ENCODE measurements around the gene TMEM147.

The TMEM147 gene, protein sequence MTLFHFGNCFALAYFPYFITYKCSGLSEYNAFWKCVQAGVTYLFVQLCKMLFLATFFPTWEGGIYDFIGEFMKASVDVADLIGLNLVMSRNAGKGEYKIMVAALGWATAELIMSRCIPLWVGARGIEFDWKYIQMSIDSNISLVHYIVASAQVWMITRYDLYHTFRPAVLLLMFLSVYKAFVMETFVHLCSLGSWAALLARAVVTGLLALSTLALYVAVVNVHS

GRCh38 chr19:35545001-35545854 lies at the start of gene TMEM147:
TMEM147 (plus strand) TSS chr19:35545626; CDS start chr19:35545740, 114 bp downstream.
- Mint-ChIP-seq H3K27ac (peak within 1 kb of the TSS; percentile 86), H3K27me3 (no peaks in the 10 kb centered on the region), H3K4me3 (peak within 1 kb of the TSS; percentile 87), H3K36me3 (peaks cover 10% of the 10 kb centered on the region), H3K4me1 (peaks cover 36% of the 10 kb centered on the region), H3K9me3 (no peaks in the 10 kb centered on the region)
- peak; percentile 90 for DNase-seq
- CTCF ChIA-PET, result interaction anchor here (1.4 kb wide), 1 partner anchor 149 kb away, joined by 3 read pairs; no protein-coding TSS in a partner anchor

DNA sequence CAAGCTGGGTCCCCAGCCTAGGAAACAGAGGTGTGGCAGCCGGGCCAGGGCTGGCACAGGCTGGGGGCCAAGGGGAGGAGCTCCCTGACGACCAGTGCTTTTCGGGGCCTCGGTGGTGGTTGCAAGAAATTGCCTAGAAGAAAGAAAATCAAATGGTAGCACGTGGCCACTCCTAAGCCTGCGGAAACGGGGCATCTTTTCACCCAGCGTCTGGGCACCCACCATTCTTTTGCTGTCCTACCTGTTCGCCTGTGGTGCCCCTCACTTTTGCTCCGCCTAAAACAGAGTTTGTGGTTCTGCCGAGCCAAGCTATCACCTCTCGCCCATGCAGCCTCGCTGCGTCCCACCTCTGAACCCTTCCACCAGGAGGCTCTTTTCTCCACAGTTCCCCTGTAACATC lies 48.0 kb upstream of the TMEM147 start:
- CTCF ChIA-PET, result interaction anchor here (0.7 to 1.9 kb wide), 5 partner anchors 10 to 139 kb away, joined by 3 to 7 read pairs (median 3); partner anchors contain the start of gene FFAR3
- Mint-ChIP-seq H3K27me3 (peaks cover 45% of the 10 kb centered on the region), H3K36me3 (no peaks in the 10 kb centered on the region), H3K4me3 (no peak overlapping the region), H3K4me1 (peaks cover 8% of the 10 kb centered on the region), H3K9me3 (no peaks in the 10 kb centered on the region), H3K27ac (no peak overlapping the region)
- no peak for DNase-seq

DNA sequence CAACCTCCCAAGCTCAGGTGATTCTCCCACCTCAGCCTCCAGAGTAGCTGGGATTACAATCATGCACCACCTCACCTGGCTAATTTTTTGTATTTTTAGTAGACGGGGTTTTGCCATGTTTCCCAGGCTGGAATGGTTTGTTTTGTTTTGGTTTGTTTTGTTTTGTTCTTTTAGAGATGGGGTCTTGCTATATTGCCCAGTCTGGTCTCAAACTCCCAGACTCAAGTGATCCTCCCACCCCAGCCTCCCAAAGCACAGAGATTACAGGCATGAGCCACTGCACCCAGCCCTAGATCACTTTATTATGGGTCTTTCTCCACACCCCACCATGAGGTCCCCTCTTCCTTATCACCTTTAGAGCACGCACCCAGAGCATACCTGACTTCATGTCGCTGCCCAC lies 47.2 kb upstream of the TMEM147 start:
- CTCF ChIA-PET, result interaction anchor here (1.2 to 1.9 kb wide), 2 partner anchors 9 to 12 kb away, joined by 3 to 7 read pairs; no protein-coding TSS in a partner anchor
- no peak for DNase-seq
- no peaks in the 10 kb centered on the region for H3K9me3 Mint-ChIP-seq
- H3K4me1 Mint-ChIP-seq, result peaks cover 8% of the 10 kb centered on the region
- H3K36me3 Mint-ChIP-seq, result no peaks in the 10 kb centered on the region
- H3K27ac Mint-ChIP-seq, result no peak overlapping the region
- H3K27me3 Mint-ChIP-seq, result peaks cover 48% of the 10 kb centered on the region
- no peak overlapping the region for H3K4me3 Mint-ChIP-seq

DNA sequence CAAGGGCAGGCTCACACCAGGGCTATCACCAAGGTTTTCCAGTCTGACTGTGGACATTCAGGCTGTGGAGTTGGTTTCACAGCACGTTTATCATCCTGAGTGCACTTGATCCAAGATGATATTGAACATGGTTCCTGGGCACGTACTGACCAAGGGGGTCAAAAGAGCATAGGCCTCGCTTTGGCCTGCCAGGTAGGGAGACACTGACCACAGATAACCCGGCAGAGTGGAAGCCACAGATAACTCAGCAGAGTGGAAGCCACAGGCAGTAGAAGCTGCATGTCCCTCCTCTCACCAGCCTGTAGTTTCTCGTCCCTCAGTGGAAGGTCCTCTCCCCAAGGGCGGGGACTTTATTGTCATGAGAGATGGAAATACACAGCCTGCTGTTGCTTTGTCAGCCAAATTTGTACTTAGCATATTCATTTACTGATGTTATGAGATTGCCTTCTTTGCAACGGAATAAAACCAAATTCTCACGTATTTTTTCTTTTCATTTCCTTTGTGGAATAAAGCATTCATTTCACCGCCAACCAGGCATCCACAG lies 46.4 kb upstream of the TMEM147 start:
- CTCF ChIA-PET, result no interaction called here
- Mint-ChIP-seq H3K4me3 (no peak overlapping the region), H3K27me3 (peaks cover 45% of the 10 kb centered on the region), H3K36me3 (no peaks in the 10 kb centered on the region), H3K9me3 (no peaks in the 10 kb centered on the region), H3K4me1 (peaks cover 8% of the 10 kb centered on the region), H3K27ac (no peak overlapping the region)
- no peak for DNase-seq

DNA sequence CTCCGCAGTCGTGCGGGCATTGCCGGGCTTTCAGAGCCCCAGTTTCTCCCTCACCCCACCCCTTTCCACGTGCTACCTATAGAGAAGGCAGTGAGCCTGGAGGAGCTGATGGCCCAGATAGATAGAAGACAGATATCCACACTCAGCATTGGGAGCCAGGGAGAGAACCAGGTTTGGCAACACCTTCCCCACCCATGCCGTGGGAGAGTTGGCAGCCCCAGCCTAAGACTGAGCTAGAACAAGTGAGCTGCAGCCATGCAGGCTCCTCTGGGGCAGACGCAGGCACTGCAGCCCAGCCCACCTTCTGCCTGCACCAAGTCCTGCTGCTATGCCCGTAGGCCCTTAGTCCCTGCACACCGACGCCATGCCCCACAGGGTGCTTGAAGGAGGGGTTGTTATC lies 44.8 kb upstream of the TMEM147 start:
- no peak for DNase-seq
- H3K4me3 Mint-ChIP-seq, result no peak overlapping the region
- H3K27ac Mint-ChIP-seq, result no peak overlapping the region
- H3K36me3 Mint-ChIP-seq, result no peaks in the 10 kb centered on the region
- CTCF ChIA-PET, result no interaction called here
- peaks cover 46% of the 10 kb centered on the region for H3K27me3 Mint-ChIP-seq
- H3K9me3 Mint-ChIP-seq, result no peaks in the 10 kb centered on the region
- peaks cover under 1% of the 10 kb centered on the region for H3K4me1 Mint-ChIP-seq

DNA sequence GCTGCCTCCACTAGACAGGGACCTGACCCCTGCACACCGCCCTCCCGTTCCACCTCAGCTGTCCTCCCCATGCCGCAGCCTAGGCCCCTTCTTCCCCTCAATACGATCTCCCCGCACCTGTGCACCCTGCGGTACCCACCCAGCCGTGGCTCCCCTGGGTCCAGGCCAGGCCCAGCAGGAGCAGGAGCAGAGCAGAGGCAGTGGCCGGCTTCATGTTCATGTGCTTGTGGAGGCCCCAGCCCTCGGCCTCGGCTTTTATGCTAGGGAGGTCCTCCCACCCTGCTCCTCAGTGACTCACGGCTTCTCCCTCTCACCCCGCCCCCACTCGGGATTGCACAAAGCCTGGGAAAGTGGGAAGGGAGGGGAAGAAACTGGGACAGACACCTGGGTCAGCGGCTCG lies 43.7 kb upstream of the TMEM147 start:
- CTCF ChIA-PET, result no interaction called here
- DNase-seq, result no peak
- Mint-ChIP-seq H3K36me3 (no peaks in the 10 kb centered on the region), H3K27me3 (peaks cover 54% of the 10 kb centered on the region), H3K9me3 (no peaks in the 10 kb centered on the region), H3K27ac (no peak overlapping the region), H3K4me1 (no peaks in the 10 kb centered on the region), H3K4me3 (no peak overlapping the region)

DNA sequence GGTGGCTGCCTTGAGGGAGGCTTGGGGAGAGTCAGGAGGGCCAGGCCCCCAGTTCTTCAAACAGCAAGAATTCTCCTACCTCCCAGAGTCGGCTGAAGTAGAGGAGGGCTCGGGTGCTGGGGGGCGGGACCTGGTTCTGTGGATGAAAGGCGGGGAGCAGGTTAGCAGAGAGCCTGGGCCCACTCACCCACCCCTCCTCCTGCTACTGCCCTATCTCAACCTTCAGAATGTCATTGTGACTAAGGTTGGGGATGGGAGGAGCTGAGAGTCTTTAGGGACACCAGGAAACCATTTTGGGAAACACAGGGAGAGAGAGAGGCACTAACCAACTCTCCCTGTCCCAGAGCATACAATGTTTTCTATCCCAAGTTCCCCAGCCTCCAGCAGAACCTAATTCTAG lies 42.7 kb upstream of the TMEM147 start:
- no peaks in the 10 kb centered on the region for H3K36me3 Mint-ChIP-seq
- no peaks in the 10 kb centered on the region for H3K4me1 Mint-ChIP-seq
- H3K27me3 Mint-ChIP-seq, result peaks cover 61% of the 10 kb centered on the region
- H3K4me3 Mint-ChIP-seq, result no peak overlapping the region
- no peaks in the 10 kb centered on the region for H3K9me3 Mint-ChIP-seq
- H3K27ac Mint-ChIP-seq, result no peak overlapping the region
- CTCF ChIA-PET, result no interaction called here
- DNase-seq, result no peak

- Mint-ChIP-seq H3K9me3 (no peaks in the 10 kb centered on the region), H3K27me3 (peaks cover 85% of the 10 kb centered on the region), H3K4me3 (no peak overlapping the region), H3K4me1 (peaks cover 18% of the 10 kb centered on the region), H3K27ac (no peak overlapping the region), H3K36me3 (no peaks in the 10 kb centered on the region)
- CTCF ChIA-PET, result interaction anchor here (1.3 to 2.9 kb wide), 3 partner anchors 11 to 86 kb away, joined by 3 to 10 read pairs (median 6); no protein-coding TSS in a partner anchor
- DNase-seq, result no peak
Measured at GRCh38 chr19:35506011-35506410, 39.4 kb upstream of the TMEM147 start.

DNA sequence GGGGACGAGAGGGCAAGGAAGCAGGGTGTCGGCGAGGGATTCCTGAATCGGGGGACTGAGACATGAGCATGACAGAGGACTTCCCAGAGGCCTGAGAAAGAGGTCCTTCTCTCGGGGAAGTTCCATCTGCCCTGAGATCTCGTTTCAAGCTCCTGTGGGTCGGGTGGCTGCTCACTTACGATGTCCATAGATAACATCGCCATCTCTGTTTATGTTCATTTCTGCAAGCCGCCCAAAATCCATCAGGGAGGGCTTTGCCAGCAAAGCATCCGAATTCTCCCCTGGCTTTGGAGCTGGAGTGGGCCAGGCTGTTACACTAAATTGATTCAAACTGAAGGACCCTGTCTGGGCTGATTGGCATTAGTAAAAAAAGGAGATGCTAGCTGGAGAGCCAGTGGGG lies 37.9 kb upstream of the TMEM147 start:
- no peak overlapping the region for H3K27ac Mint-ChIP-seq
- H3K9me3 Mint-ChIP-seq, result no peaks in the 10 kb centered on the region
- CTCF ChIA-PET, result interaction anchor here (1.6 to 1.8 kb wide), 2 partner anchors 10 to 13 kb away, joined by 3 to 9 read pairs; no protein-coding TSS in a partner anchor
- DNase-seq, result no peak
- peaks cover 21% of the 10 kb centered on the region for H3K4me1 Mint-ChIP-seq
- H3K36me3 Mint-ChIP-seq, result no peaks in the 10 kb centered on the region
- H3K27me3 Mint-ChIP-seq, result peaks cover 93% of the 10 kb centered on the region
- no peak overlapping the region for H3K4me3 Mint-ChIP-seq

DNA sequence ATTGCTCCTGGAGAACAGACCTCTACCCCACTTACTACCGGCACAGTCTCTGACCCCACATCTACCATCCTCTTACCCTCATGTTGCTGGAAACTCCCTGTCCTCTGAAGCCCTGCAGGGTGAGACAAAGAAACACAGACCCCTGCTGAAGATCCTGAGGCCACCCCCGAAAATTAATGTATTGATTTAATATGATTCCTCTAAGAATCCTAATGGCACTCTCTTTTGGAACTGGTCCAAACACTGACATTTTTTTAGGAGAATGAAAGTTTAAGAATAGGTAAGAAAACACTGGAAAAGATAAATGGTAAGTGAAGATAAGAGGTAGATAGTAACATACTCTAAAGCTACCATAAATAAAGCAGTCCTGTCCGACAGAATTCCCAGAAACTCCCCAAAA lies 37.3 kb upstream of the TMEM147 start:
- Mint-ChIP-seq H3K4me3 (no peak overlapping the region), H3K9me3 (no peaks in the 10 kb centered on the region), H3K27ac (no peak overlapping the region), H3K27me3 (peaks cover 93% of the 10 kb centered on the region), H3K36me3 (no peaks in the 10 kb centered on the region), H3K4me1 (peaks cover 21% of the 10 kb centered on the region)
- DNase-seq, result no peak
- CTCF ChIA-PET, result interaction anchor here (0.9 to 1.8 kb wide), 3 partner anchors 11 to 155 kb away, joined by 3 to 9 read pairs (median 3); no protein-coding TSS in a partner anchor

DNA sequence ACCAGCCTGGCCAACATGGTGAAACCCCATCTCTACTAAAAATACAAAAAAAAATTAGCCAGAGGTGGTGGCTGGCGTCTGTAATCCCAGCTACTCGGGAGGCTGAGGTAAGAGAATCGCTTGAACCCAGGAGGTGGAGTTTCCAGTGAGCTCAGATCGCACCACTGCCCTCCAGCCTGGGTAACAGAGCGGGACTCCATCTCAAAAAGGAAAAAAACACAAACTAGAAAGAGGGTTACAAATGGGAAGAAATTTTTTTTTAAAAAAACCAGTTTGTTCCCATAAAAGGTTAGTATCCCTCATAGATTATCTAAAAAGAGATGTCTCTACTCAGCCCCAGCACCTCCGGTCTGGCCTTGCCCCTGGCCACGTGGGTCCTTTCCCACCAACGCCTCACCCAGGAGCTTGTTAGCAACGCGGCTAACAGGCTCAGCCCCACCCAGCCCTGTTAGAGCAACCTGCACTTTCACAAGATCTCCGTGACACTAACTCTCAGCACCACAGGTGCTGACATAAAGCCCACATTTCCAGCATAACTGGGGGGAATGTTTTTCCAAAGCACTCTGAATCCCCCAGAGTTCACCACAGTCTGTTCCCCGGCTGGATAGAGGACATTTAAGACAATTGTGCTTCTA lies 36.3 kb upstream of the TMEM147 start:
- peak; percentile 58 for DNase-seq
- Mint-ChIP-seq H3K4me1 (peaks cover 21% of the 10 kb centered on the region), H3K27me3 (peaks cover 96% of the 10 kb centered on the region), H3K36me3 (no peaks in the 10 kb centered on the region), H3K27ac (no peak overlapping the region), H3K9me3 (no peaks in the 10 kb centered on the region), H3K4me3 (no peak overlapping the region)
- CTCF ChIA-PET, result interaction anchor here (0.9 to 2.6 kb wide), 8 partner anchors 12 to 156 kb away, joined by 3 to 10 read pairs (median 6); no protein-coding TSS in a partner anchor

DNA sequence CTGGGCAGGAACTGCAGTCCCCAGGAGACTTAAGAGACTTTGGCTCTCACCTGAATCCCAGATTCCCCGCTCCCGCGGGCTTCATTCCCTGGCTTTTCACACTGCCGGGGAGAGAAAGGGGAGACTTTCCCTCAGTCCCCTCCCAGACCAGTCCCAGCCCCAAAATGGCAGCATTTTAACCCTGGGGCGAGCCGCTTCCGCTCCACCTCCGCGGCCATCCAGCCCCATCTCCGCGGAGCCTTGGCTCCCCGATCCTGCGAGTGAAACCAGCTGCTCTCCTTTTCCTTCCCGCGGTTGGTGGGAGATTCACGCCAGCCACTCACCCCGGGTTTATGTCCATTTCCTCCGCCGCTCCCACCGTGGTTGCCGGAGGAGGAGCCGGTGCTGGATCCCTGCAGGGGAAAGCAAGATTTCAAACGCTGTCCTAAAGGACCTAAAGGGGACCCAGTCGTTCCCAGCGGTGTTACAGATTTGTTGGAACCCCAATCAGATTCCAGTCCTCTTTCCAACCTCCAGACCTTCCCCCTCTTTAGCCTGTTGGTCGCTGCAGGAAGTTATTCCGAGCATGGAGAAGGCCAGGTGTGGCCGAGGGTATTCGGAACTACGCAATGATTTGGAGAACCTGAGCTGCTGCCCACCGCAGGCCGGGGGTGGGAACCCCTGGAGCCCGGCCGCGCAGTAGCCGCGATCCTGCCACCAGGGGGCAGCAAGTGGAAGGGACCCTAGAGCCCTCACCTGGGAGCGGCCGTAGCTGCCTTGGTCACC lies 35.4 kb upstream of the TMEM147 start:
- H3K4me3 Mint-ChIP-seq, result no peak overlapping the region
- H3K9me3 Mint-ChIP-seq, result no peaks in the 10 kb centered on the region
- peaks cover 94% of the 10 kb centered on the region for H3K27me3 Mint-ChIP-seq
- no peaks in the 10 kb centered on the region for H3K36me3 Mint-ChIP-seq
- CTCF ChIA-PET, result interaction anchor here (0.6 to 2.6 kb wide), 17 partner anchors 10 to 157 kb away, joined by 3 to 10 read pairs (median 3); no protein-coding TSS in a partner anchor
- peaks cover 21% of the 10 kb centered on the region for H3K4me1 Mint-ChIP-seq
- no peak overlapping the region for H3K27ac Mint-ChIP-seq
- peak; percentile 79 for DNase-seq

DNA sequence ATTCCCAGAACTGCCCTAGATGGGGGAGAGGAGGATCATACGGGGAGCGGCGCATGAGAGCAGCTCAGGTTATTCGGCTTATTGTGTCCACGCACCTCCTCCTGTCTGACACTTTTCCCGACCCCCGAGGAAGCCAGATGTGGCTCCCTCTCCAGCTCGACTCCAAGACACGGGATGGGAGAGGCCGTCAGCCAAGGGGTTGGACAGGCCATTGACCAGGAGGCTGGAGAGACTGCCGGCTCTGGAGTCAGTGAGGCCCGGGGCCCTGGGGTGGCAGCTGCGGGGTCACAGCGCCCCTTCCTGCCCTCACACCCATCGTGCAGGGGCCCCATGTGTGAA lies 34.8 kb upstream of the TMEM147 start:
- Mint-ChIP-seq H3K36me3 (no peaks in the 10 kb centered on the region), H3K27me3 (peaks cover 89% of the 10 kb centered on the region), H3K27ac (no peak overlapping the region), H3K4me1 (peaks cover 21% of the 10 kb centered on the region), H3K9me3 (no peaks in the 10 kb centered on the region), H3K4me3 (no peak overlapping the region)
- CTCF ChIA-PET, result interaction anchor here (0.7 to 2.6 kb wide), 14 partner anchors 9 to 158 kb away, joined by 3 to 10 read pairs (median 4); no protein-coding TSS in a partner anchor
- no peak for DNase-seq

Measured in activated naive CD4-positive, alpha-beta T cell treated with anti-CD3 and anti-CD28 coated beads, Interleukin-2, amount 10 ng/mL, durations not matched to agents 7 days and 5 days (primary cell).